DMS153 (cell line): ENCODE measurements around the gene LEF1.
A peak's percentile ranks its signal among the peaks of the same experiment; 100 is the strongest.

ENCODE experiments used
- DNase-seq: peaks from one replicate; lab custom pipeline; 2025; lab: John Stamatoyannopoulos, UW

Gene LEF1

GRCh38 chr4:108149588-108150380 lies 18.9 kb downstream of the LEF1 start:
- no peak for DNase-seq

GRCh38 chr4:108148316-108148715 lies 20.4 kb downstream of the LEF1 start:
- DNase-seq, result peak; percentile 40

- DNase-seq, result no peak
These were observed 21.9 kb downstream of the LEF1 start for GRCh38 chr4:108146819-108147218.

- no peak for DNase-seq
These were observed 22.4 kb downstream of the LEF1 start for GRCh38 chr4:108146336-108146735.

GRCh38 chr4:108144451-108144850 lies 24.3 kb downstream of the LEF1 start:
- no peak for DNase-seq

- DNase-seq, result no peak
These were observed 25.2 kb downstream of the LEF1 start for GRCh38 chr4:108143515-108143914.

- DNase-seq, result no peak
These were observed 25.9 kb downstream of the LEF1 start for GRCh38 chr4:108142870-108143269.

- no peak for DNase-seq
These were observed 27.4 kb downstream of the LEF1 start for GRCh38 chr4:108141213-108141950.

- DNase-seq, result no peak
These were observed 28.4 kb downstream of the LEF1 start for GRCh38 chr4:108140328-108140727.

GRCh38 chr4:108139089-108139488 lies 29.6 kb downstream of the LEF1 start:
- no peak for DNase-seq

- DNase-seq, result peak; percentile 54
These were observed 33.1 kb downstream of the LEF1 start for GRCh38 chr4:108135549-108136209.

- DNase-seq, result no peak
These were observed 37.8 kb downstream of the LEF1 start for GRCh38 chr4:108130955-108131354.

- no peak for DNase-seq
These were observed 39.5 kb downstream of the LEF1 start for GRCh38 chr4:108129196-108129595.

GRCh38 chr4:108126806-108127205 lies 41.9 kb downstream of the LEF1 start:
- DNase-seq, result no peak

GRCh38 chr4:108120789-108121188 lies 47.9 kb downstream of the LEF1 start:
- DNase-seq, result no peak

GRCh38 chr4:108119199-108119800 lies 49.4 kb downstream of the LEF1 start:
- no peak for DNase-seq

- peak; percentile 82 for DNase-seq
These were observed 50.2 kb downstream of the LEF1 start for GRCh38 chr4:108118505-108118904.

GRCh38 chr4:108117418-108118182 lies 51.1 kb downstream of the LEF1 start:
- DNase-seq, result no peak

GRCh38 chr4:108116423-108117168 lies 52.1 kb downstream of the LEF1 start:
- DNase-seq, result no peak

GRCh38 chr4:108115168-108115526 lies 53.6 kb downstream of the LEF1 start:
- DNase-seq, result no peak

GRCh38 chr4:108114503-108114902 lies 54.2 kb downstream of the LEF1 start:
- peak; percentile 55 for DNase-seq
